ENCODE results near the gene SLC16A6.
A peak's percentile ranks its signal among the peaks of the same experiment; 100 is the strongest.
"Not testable (repeated sequence)": the region's sequence is repeated elsewhere in the genome, so short reads cannot be mapped to it uniquely, and the experiment has no call there.

Gene SLC16A6

DNA sequence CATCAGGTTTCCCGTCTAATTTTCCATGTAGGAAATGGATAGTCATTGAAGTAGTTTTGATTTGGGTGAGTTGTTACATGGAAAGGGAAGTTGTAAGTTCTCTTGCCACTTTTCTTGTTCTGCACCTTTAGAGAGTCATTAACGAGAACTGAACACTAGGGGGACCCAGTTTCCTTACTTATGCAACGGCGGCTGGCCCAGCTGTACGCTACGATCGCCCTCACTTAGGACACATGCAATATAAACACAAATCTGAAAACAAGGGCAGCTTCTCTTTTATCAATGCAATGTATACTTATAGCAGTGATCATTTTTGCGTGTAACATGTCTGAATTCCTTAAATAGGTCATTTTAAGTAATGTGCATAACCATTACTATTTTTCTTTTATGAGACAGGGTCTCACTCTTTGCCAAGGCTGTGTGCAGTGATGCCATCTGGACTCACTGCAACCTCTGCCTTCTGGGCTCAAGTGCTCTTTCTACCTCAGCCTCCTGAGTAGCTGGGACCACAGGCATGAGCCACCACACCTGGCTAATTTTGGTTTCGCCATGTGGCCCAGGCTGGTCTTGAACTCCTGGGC, 27.7 kb downstream of the SLC16A6 start:
- H3K4me3 ChIP-seq (ENCODE audit: low read depth, low read length); DNase-seq (ENCODE audit: low read depth, low spot score): not testable (repeated sequence)
- ChIA-PET POLR2A (interaction anchor here (0.6 kb wide), 1 partner anchor 203 kb away, joined by 3 read pairs; no protein-coding TSS in a partner anchor), CTCF (interaction anchor here (0.5 to 9.8 kb wide), 22 partner anchors 8 to 498 kb away, joined by 3 to 213 read pairs (median 4); partner anchors contain the start of genes AMZ2, ARSG, SLC16A6 and WIPI1)
- TF ChIP-seq, protein P1, sequence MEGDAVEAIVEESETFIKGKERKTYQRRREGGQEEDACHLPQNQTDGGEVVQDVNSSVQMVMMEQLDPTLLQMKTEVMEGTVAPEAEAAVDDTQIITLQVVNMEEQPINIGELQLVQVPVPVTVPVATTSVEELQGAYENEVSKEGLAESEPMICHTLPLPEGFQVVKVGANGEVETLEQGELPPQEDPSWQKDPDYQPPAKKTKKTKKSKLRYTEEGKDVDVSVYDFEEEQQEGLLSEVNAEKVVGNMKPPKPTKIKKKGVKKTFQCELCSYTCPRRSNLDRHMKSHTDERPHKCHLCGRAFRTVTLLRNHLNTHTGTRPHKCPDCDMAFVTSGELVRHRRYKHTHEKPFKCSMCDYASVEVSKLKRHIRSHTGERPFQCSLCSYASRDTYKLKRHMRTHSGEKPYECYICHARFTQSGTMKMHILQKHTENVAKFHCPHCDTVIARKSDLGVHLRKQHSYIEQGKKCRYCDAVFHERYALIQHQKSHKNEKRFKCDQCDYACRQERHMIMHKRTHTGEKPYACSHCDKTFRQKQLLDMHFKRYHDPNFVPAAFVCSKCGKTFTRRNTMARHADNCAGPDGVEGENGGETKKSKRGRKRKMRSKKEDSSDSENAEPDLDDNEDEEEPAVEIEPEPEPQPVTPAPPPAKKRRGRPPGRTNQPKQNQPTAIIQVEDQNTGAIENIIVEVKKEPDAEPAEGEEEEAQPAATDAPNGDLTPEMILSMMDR (IDR thresholded peaks at IDR 0.05; ENCODE audit: insufficient read depth, low read length, missing control alignments) = peak; percentile 14

DNA sequence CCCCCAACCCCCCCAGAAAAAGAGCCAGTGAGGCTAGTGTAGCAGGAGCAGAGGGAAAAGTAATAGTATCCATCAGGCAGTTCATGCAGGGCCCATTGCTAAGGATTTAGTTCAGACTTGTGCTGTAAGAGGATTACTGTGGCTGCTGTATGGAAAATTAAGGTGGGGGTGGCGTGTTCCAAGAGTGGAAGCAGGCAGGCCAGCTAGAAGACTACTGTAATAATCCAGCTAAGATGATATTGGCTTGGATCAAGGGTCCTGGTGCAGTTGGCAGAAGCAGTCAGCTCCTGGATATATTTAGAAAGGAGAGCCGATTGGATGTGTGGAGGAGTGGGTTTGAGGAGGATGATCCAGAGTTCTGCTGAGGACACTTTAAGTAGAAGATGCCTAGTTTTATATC, 28.5 kb downstream of the SLC16A6 start:
- POLR2A ChIA-PET; DNase-seq (ENCODE audit: low read depth, low spot score); H3K4me3 ChIP-seq (ENCODE audit: low read depth, low read length): not testable (repeated sequence)
- CTCF ChIA-PET = interaction anchor here (0.9 to 9.8 kb wide), 18 partner anchors 8 to 200 kb away, joined by 3 to 213 read pairs (median 5); partner anchors contain the start of genes AMZ2, ARSG, SLC16A6 and WIPI1

DNA sequence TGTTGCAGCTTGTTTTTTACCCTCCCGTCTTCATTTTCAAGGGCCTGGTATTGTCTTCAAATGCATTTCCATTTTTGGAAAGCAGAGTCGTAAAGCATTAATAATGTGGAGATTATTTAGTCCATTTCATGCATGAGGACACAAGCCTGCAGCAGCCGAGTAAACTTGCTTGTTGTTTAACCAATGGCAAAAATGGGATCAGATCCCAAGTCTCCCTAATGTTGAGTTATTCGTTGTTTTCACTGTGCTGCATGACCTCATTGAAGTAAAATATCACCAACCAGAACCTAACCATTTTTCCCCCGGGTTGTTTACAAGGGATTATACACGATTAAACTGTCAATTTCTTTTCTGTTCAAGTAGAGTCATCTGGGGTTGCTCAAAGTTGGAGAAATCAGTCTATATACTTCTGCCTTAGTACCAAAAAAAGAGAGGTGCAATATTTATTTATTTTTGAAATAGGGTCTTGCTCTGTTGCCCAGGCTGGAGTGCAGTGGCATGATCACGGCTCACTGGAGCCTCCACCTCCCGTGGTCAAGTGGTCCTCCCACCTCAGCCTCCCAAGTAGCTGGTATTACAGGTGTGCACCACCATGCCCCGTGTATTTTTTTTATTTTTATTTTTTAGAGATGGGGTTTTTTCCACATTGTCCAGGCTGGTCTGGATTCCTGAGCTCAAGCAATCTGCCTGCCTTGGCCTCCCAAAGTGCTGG, 30.7 kb downstream of the SLC16A6 start:
- TF ChIP-seq, protein P1 (IDR thresholded peaks at IDR 0.05; ENCODE audit: insufficient read depth, low read length, missing control alignments) = no peak
- no peak for DNase-seq (ENCODE audit: low read depth, low spot score)
- CTCF ChIA-PET = interaction anchor here (0.7 to 9.8 kb wide), 7 partner anchors 12 to 203 kb away, joined by 3 to 213 read pairs (median 4); partner anchors contain the start of gene WIPI1
- H3K4me3 ChIP-seq (ENCODE audit: low read depth, low read length) = no peak overlapping the region
- POLR2A ChIA-PET = no interaction called here

DNA sequence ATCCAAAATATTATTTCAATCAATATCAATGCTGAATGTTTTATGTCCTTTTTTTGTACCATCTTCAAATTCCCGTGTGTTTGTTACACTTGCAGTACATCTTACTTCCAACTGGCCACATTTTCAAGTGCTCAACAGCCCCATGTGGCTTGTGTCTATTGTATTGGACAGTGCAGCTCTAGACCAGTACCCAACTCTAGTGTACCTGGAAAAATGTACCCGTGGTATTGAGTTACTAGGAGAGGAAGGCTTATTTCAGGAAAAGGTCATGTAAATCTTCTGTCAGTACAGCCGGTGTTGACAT, 31.3 kb downstream of the SLC16A6 start:
- POLR2A ChIA-PET; DNase-seq (ENCODE audit: low read depth, low spot score); H3K4me3 ChIP-seq (ENCODE audit: low read depth, low read length): not testable (repeated sequence)
- CTCF ChIA-PET = interaction anchor here (1.2 to 9.8 kb wide), 4 partner anchors 140 to 203 kb away, joined by 3 to 213 read pairs (median 104); partner anchors contain the start of gene WIPI1

DNA sequence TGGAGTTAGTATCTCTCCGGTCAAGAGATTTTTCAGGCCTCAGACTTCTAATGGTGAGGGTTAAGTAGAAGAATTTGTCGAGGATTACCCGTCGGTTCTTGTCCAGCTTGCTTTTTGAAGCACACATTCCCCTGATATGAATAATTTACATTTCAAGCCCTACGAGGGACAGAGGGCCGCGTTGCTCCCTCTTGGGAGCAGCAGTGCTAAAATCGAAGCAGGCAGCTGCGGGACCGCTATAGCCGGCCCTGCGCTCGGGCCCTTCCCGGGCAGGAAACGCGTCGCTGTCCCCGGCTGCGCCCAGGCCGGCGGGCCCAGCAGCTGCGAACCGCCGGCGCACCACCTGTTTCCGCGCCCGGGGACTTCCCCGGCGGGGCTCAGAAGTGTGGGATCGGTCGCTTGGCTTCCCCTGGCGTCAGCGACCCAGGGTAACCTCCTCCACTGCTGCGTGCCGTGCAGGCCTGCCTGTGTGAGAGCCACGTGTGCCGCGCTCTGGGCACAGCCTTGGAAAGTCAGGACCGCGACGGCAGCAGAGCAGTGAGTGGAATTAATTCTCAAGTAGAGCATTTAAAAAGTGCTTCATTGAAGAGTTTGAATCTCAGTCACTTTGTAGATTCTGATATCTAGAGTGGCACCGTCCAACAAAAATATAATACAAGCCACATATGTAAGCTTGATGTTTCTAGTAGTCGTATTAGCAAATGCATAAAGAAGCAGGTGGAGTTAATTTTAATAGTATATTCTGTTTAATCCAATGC, 31.9 kb downstream of the SLC16A6 start:
- POLR2A ChIA-PET; H3K4me3 ChIP-seq (ENCODE audit: low read depth, low read length): not testable (repeated sequence)
- CTCF ChIA-PET = interaction anchor here (1.2 to 9.8 kb wide), 5 partner anchors 10 to 204 kb away, joined by 3 to 213 read pairs (median 31); partner anchors contain the start of gene WIPI1

DNA sequence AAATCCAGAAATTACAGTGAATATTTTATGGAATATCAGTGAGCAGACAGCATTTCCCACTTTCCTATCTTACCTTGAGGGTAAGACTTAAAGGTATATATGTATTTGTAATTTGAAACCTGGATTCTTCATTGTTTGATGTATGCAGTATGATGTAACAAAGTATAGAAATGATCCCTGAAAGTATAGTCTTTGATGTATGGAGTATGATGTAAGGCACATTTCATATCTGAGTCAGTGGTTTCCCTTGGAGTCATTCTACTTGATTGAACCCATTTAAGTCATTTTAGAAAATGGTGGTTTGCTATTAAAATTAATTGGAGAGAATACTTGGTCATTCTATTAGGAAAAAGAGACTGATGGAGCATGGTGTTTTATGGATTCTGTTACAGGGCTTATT, 33.0 kb downstream of the SLC16A6 start:
- TF ChIP-seq, protein P1 (IDR thresholded peaks at IDR 0.05; ENCODE audit: insufficient read depth, low read length, missing control alignments) = no peak
- no peak for DNase-seq (ENCODE audit: low read depth, low spot score)
- H3K4me3 ChIP-seq (ENCODE audit: low read depth, low read length) = no peak overlapping the region
- ChIA-PET POLR2A (no interaction called here), CTCF (interaction anchor here (1.3 to 9.8 kb wide), 5 partner anchors 9 to 205 kb away, joined by 3 to 213 read pairs (median 31); partner anchors contain the start of genes AMZ2 and WIPI1)

More for the DNA sequence above, 31.9 kb downstream of the SLC16A6 start:
- DNase-seq (ENCODE audit: low read depth, low spot score) = not testable (repeated sequence)

DNA sequence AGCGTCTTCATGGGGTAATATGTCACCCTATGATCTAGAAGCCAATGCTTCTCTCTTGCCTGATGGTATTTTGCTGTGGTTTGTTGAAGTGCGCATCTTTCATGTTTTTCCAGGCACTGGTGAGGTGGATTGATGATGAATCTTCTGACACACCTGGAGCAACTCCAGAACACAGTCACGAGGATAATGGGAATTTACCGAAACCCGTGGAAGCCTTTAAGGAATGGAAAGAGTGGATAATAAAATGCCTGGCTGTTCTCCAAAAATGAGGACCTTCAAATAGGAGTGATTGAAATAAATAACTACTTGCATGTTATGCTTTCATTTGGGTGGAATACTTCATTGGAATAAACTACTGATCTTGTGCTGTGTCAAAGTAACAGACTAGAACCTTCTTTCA, 34.2 kb downstream of the SLC16A6 start:
- H3K4me3 ChIP-seq (ENCODE audit: low read depth, low read length); DNase-seq (ENCODE audit: low read depth, low spot score); POLR2A ChIA-PET: not testable (repeated sequence)
- CTCF ChIA-PET = interaction anchor here (1.3 to 9.3 kb wide), 2 partner anchors 8 to 181 kb away, joined by 5 to 213 read pairs; partner anchors contain the start of gene AMZ2
